Stimulated activated naive CD4-positive, alpha-beta T cell treated with Interleukin-2 at 50 U/mL for 16 hours (primary cell): ENCODE results near the gene TIPIN.

Experiments
- DNase-seq: peaks from one replicate; lab custom pipeline; 2025; lab: John Stamatoyannopoulos, UW

Gene TIPIN

GRCh38 chr15:66302489-66303278 lies 53.8 kb downstream of the TIPIN start:
- no peak for DNase-seq

GRCh38 chr15:66298803-66299251 lies 57.7 kb downstream of the TIPIN start:
- no peak for DNase-seq

- no peak for DNase-seq
Observed at GRCh38 chr15:66296186-66296585, 60.3 kb downstream of the TIPIN start.

GRCh38 chr15:66294932-66295235 lies 61.6 kb downstream of the TIPIN start:
- no peak for DNase-seq

GRCh38 chr15:66294157-66294931 lies 62.1 kb downstream of the TIPIN start:
- DNase-seq, result peak; percentile 15

GRCh38 chr15:66293419-66294156 lies 62.9 kb downstream of the TIPIN start, which contains the start of gene DIS3L:
TSS of gene DIS3L (plus strand) at chr15:66293568. CDS start at chr15:66293597, 29 bp downstream.
- peak; percentile 59 for DNase-seq

- DNase-seq, result no peak
Observed at GRCh38 chr15:66292571-66293418, 63.7 kb downstream of the TIPIN start.

- DNase-seq, result no peak
Observed at GRCh38 chr15:66291816-66292570, 64.5 kb downstream of the TIPIN start.

GRCh38 chr15:66290518-66290917 lies 66.0 kb downstream of the TIPIN start:
- DNase-seq, result no peak

- DNase-seq, result no peak
Observed at GRCh38 chr15:66290007-66290406, 66.5 kb downstream of the TIPIN start.

GRCh38 chr15:66288551-66289185 lies 67.8 kb downstream of the TIPIN start:
- no peak for DNase-seq

- DNase-seq, result no peak
Observed at GRCh38 chr15:66288093-66288492, 68.4 kb downstream of the TIPIN start.

GRCh38 chr15:66287461-66288057 lies 68.9 kb downstream of the TIPIN start:
- no peak for DNase-seq
